K562 (cell line): ENCODE data around the gene EYA2. TPM values are rescaled to one million over a fixed set of nuclear protein-coding genes. Genes with fewer than 3 reads are reported as not detected.

Experiments used
- ARID1B ChIP-seq: fragments of 450-650 bp; IDR thresholded peaks from 2 replicates; pipeline ENCODE4 v1.6.1; 2016; ENCODE audit warnings: antibody characterized with exemption, mild to moderate bottlenecking, inconsistent platforms
- BCLAF1 ChIP-seq, 2 experiments: fragments of 450-650 bp in 1 of 2; IDR thresholded peaks; 2 replicates each; pipeline ENCODE4 v1.6.1; 2011 to 2017; ENCODE audit warnings: low read depth in 2 of 2, antibody characterized with exemption in 1 of 2, borderline replicate concordance in 1 of 2, low read length in 1 of 2, mild to moderate bottlenecking in 1 of 2, mixed read lengths in 1 of 2; ENCODE audit not compliant: control insufficient read depth in 1 of 2
- CBFA2T2 ChIP-seq: fragments of 450-650 bp; conservative IDR thresholded peaks from 2 replicates; pipeline ENCODE4 v1.6.1; 2017; ENCODE audit warnings: mild to moderate bottlenecking
- E2F8 ChIP-seq: fragments of 450-650 bp; IDR thresholded peaks from 2 replicates; pipeline ENCODE4 v1.7.1; 2018; ENCODE audit warnings: mild to moderate bottlenecking, low read depth; ENCODE audit not compliant: partially characterized antibody
- FOXM1 ChIP-seq, 2 experiments: fragments of 450-650 bp in 1 of 2; sonication (generic) in 1 of 2; formaldehyde crosslinking in 1 of 2; IDR thresholded peaks; 2 replicates each; pipeline versions ENCODE4 v1.6.1 to v1.9.0; 2017 to 2022; ENCODE audit warnings: low read depth in 2 of 2, mild to moderate bottlenecking in 2 of 2, missing genetic modification reagents in 1 of 2, moderate library complexity in 1 of 2
- HDAC3 ChIP-seq: fragments of 450-650 bp; IDR thresholded peaks from 2 replicates; pipeline ENCODE4 v1.6.1; 2018; ENCODE audit warnings: borderline replicate concordance, mild to moderate bottlenecking, moderate library complexity; ENCODE audit not compliant: partially characterized antibody
- ILK ChIP-seq: fragments of 450-650 bp; IDR thresholded peaks from 2 replicates; pipeline ENCODE4 v1.6.1; 2016; ENCODE audit warnings: missing genetic modification characterization, low read depth, mild to moderate bottlenecking, missing compliant biosample characterization, moderate library complexity, borderline replicate concordance
- IRF2 ChIP-seq: sonication (generic); formaldehyde crosslinking; IDR thresholded peaks from 2 replicates; pipeline ENCODE4 v1.8.1; 2022; ENCODE audit warnings: mild to moderate bottlenecking, missing genetic modification reagents
- LEF1 ChIP-seq: fragments of 450-650 bp; IDR thresholded peaks from 2 replicates; pipeline ENCODE4 v1.6.1; 2016; ENCODE audit warnings: mild to moderate bottlenecking
- MAZ ChIP-seq, 2 experiments: fragments of 450-650 bp in 1 of 2; sonication (generic) in 1 of 2; formaldehyde crosslinking; IDR thresholded peaks in 1 of 2; conservative IDR thresholded peaks in 1 of 2; 2 replicates each; pipeline versions ENCODE4 v1.4.0 to v1.5.0; 2020; ENCODE audit warnings: mild to moderate bottlenecking in 1 of 2, missing genetic modification reagents in 1 of 2
- MBD2 ChIP-seq: sonication (generic); IDR thresholded peaks from 2 replicates; pipeline ENCODE4 v1.6.1; 2016; ENCODE audit warnings: low read depth, borderline replicate concordance
- MECOM ChIP-seq: fragments of 250-450 bp; sonication (Bioruptor Pico); IDR thresholded peaks from 2 replicates; pipeline ENCODE4 v1.8.0; 2022; ENCODE audit warnings: inconsistent platforms
- NFIC ChIP-seq: fragments of 450-650 bp; IDR thresholded peaks from 2 replicates; pipeline ENCODE4 v1.6.1; 2017; ENCODE audit warnings: mild to moderate bottlenecking, inconsistent platforms
- OTX1 ChIP-seq: fragments of 450-650 bp; formaldehyde crosslinking; IDR thresholded peaks from 2 replicates; pipeline ENCODE4 v1.4.0; 2022; ENCODE audit warnings: mild to moderate bottlenecking
- RBM25 ChIP-seq: fragments of 200-400 bp; formaldehyde crosslinking; IDR thresholded peaks from 2 replicates; pipeline ENCODE4 v1.6.1; 2018; ENCODE audit warnings: low read length, low read depth, moderate library complexity; ENCODE audit not compliant: severe bottlenecking
- RHOXF2B ChIP-seq: fragments of 250-450 bp; sonication (Bioruptor Pico); conservative IDR thresholded peaks from 2 replicates; pipeline ENCODE4 v1.5.1; 2021
- SAFB2 ChIP-seq: fragments of 200-400 bp; formaldehyde crosslinking; IDR thresholded peaks from 2 replicates; pipeline ENCODE4 v1.6.1; 2018; ENCODE audit warnings: borderline replicate concordance, low read length, low read depth, moderate library complexity; ENCODE audit not compliant: severe bottlenecking
- SMAD3 ChIP-seq: fragments of 450-650 bp; formaldehyde crosslinking; conservative IDR thresholded peaks from 2 replicates; pipeline ENCODE4 v1.4.0; 2020; ENCODE audit warnings: mild to moderate bottlenecking
- SOX6 ChIP-seq: fragments of 450-650 bp; IDR thresholded peaks from 2 replicates; pipeline ENCODE4 v1.6.1; 2014; ENCODE audit warnings: mild to moderate bottlenecking
- TAF7 ChIP-seq: fragments of 450-650 bp; IDR thresholded peaks from 2 replicates; pipeline ENCODE4 v1.6.1; 2016; ENCODE audit warnings: missing genetic modification characterization, missing compliant biosample characterization
- TEAD4 ChIP-seq, 2 experiments: sonication (generic) in 1 of 2; formaldehyde crosslinking in 1 of 2; IDR thresholded peaks; 2 replicates each; pipeline versions ENCODE4 v1.6.1 to v1.8.0; 2012 to 2022; ENCODE audit warnings: borderline replicate concordance in 1 of 2, inconsistent platforms in 1 of 2, low read length in 1 of 2, mild to moderate bottlenecking in 1 of 2, missing genetic modification reagents in 1 of 2
- ZEB2 ChIP-seq: fragments of 450-650 bp; IDR thresholded peaks from 2 replicates; pipeline ENCODE4 v1.6.1; 2016
- ZNF133 ChIP-seq: fragments of 250-450 bp; sonication (Bioruptor Pico); IDR thresholded peaks from 2 replicates; pipeline ENCODE4 v1.4.0; 2020; ENCODE audit warnings: mild to moderate bottlenecking
- ZNF444 ChIP-seq: fragments of 250-450 bp; sonication (Bioruptor Pico); IDR thresholded peaks from 2 replicates; pipeline ENCODE4 v1.4.0; 2020; ENCODE audit warnings: mild to moderate bottlenecking, moderate library complexity
- ZNF586 ChIP-seq: fragments of 450-650 bp; formaldehyde crosslinking; conservative IDR thresholded peaks from 2 replicates; pipeline ENCODE4 v1.4.0; 2020; ENCODE audit warnings: mild to moderate bottlenecking, moderate library complexity
- polyA plus RNA-seq, 8 experiments: library from polyadenylated mRNA; depleted of rRNA in 4 of 8; stranded (reverse) in 5 of 8; unstranded in 3 of 8; fragments of >200 nt; fragmentation: Nextera tagmentation in 2 of 8; fragmentation: Illumina TruSeq in 1 of 8; extraction: Ambion mirVana in 2 of 8; extraction: Trizol in 1 of 8; gene quantifications; 2 replicates each; pipeline versions ENCODE4 v1.2.1 to v1.2.3, GENCODE V29; 2011 to 2014; ENCODE audit warnings: inconsistent platforms in 1 of 8, missing spikeins in 1 of 8
- total RNA-seq, 7 experiments: library from RNA; depleted of rRNA in 6 of 7; stranded (reverse); fragments of >200 nt in 6 of 7; fragmentation: Illumina TruSeq in 2 of 7; extraction: Trizol in 2 of 7; gene quantifications; 2 replicates each; pipeline versions ENCODE4 v1.2.1 to v1.2.3, GENCODE V29; 2011 to 2021; ENCODE audit warnings: low replicate concordance in 1 of 7

The EYA2 gene
- total and polyA plus RNA-seq, 9 of the 15 experiments (the other 6 are each of a cell fraction or from before 2014, with no cell fraction given), result 0.03 TPM; not detected in 8

- 0 out of 2 replicates have a peak, but pooled peaks have one; percentile 26 for TF ChIP-seq ZEB2
- peak; percentile 89 for TF ChIP-seq CBFA2T2
- no peak for TF ChIP-seq MBD2
- TF ChIP-seq SOX6, result peak; percentile 29; the same call in 1 of the 2 replicates
- no peak for TF ChIP-seq MECOM (CRISPR knock-in tag)
- TF ChIP-seq IRF2 (CRISPR knock-in tag), result no peak
- peak; percentile 74 for TF ChIP-seq ARID1B
- no peak for TF ChIP-seq SAFB2
- TF ChIP-seq HDAC3, result no peak
- TF ChIP-seq SMAD3 (CRISPR knock-in tag), result no peak
- peak; percentile 83 for TF ChIP-seq E2F8
- no peak for TF ChIP-seq OTX1
- no peak for TF ChIP-seq ZNF586 (CRISPR knock-in tag)
- TF ChIP-seq TAF7, result no peak
- TF ChIP-seq FOXM1 (IDR thresholded peaks at IDR 0.05; ENCODE audit: low read depth), result peak; percentile 43
- TF ChIP-seq FOXM1 (CRISPR knock-in tag; IDR thresholded peaks at IDR 0.05; ENCODE audit: low read depth), result no peak
- TF ChIP-seq TEAD4 (IDR thresholded peaks at IDR 0.05; ENCODE audit: low read length), result peak; percentile 92
- TF ChIP-seq TEAD4 (CRISPR knock-in tag; IDR thresholded peaks at IDR 0.05; ENCODE audit: borderline replicate concordance), result no peak
- no peak for TF ChIP-seq ZNF133 (CRISPR knock-in tag)
- no peak for TF ChIP-seq ILK (tag)
- no peak for TF ChIP-seq LEF1
- no peak for TF ChIP-seq RHOXF2B
- no peak; a peak in 1 of 4 replicates for TF ChIP-seq MAZ (CRISPR knock-in tag; conservative IDR thresholded peaks at IDR 0.05 in 1 of 2, IDR thresholded peaks at IDR 0.05 in 1 of 2)
- TF ChIP-seq RBM25, result peak; percentile 95
- TF ChIP-seq NFIC, result peak; percentile 59
- no peak for TF ChIP-seq ZNF444 (CRISPR knock-in tag)
- no peak for TF ChIP-seq BCLAF1 (IDR thresholded peaks at IDR 0.05; ENCODE audit: borderline replicate concordance in 1 of 2, control insufficient read depth in 1 of 2, low read depth in 2 of 2, low read length in 1 of 2)
These were observed 147.8 kb downstream of the EYA2 start (continued) for GRCh38 chr20:47042464-47042863.
